Measurements from ENCODE around the gene ABHD17B. TPM values are rescaled to one million over a fixed set of nuclear protein-coding genes. Genes with fewer than 3 reads are reported as not detected.

ABHD17B gene
- polyA plus RNA-seq, 2 of the 4 experiments (the other 2 are of a cell fraction), result 16.6 to 25.3 TPM

GRCh38 chr9:71854811-71855210, 56.2 kb downstream of the ABHD17B start:
- TF ChIP-seq ESRRA (IDR thresholded peaks at IDR 0.05; ENCODE audit: borderline replicate concordance, low read length) (no peak), POLR2A (IDR thresholded peaks at IDR 0.05; ENCODE audit: low read length) (no peak), JUNB (IDR thresholded peaks at IDR 0.05) (no peak), PBX3 (IDR thresholded peaks at IDR 0.05) (no peak), EHF (CRISPR knock-in tag; IDR thresholded peaks at IDR 0.05) (no peak), TP53 (CRISPR knock-in tag; IDR thresholded peaks at IDR 0.05) (no peak), FOXS1 (CRISPR knock-in tag; IDR thresholded peaks at IDR 0.05) (no peak), NFE2L2 (conservative IDR thresholded peaks at IDR 0.05; ENCODE audit: low read length) (no peak), RARB (CRISPR knock-in tag; IDR thresholded peaks at IDR 0.05) (no peak), HDAC2 (IDR thresholded peaks at IDR 0.05) (no peak)
- POLR2A ChIA-PET, result no interaction called here
- H3K4me2 ChIP-seq, result no peak overlapping the region
- 85% methylated on average over 5 of the region's 5 CpGs for WGBS (ENCODE audit: missing lambda C conversion rate)
- CTCF ChIA-PET, result interaction anchor here (0.6 to 1.4 kb wide), 3 partner anchors 10 to 429 kb away, joined by 3 to 4 read pairs (median 4); no protein-coding TSS in a partner anchor
- peaks cover 14% of the 10 kb centered on the region for H3K9me3 ChIP-seq
- DNase-seq (ENCODE audit: low read depth in 1 of 2, low spot score in 1 of 2), result no peak
- H3K4me3 ChIP-seq, result no peak overlapping the region
- FAIRE-seq, result no peak
- ATAC-seq, result no peak
- H3K4me1 ChIP-seq, result no peaks in the 10 kb centered on the region
- H3K27ac ChIP-seq, result no peak overlapping the region

- no peak for ATAC-seq
- Histone ChIP-seq H3K27ac (no peak overlapping the region), H3K4me1 (no peaks in the 10 kb centered on the region), H3K4me2 (no peak overlapping the region), H3K4me3 (no peak overlapping the region), H3K9me3 (0 out of 3 replicates have a peak, but pooled peaks cover under 1% of the 10 kb centered on the region)
- ChIA-PET CTCF (interaction anchor here (1.1 to 1.6 kb wide), 3 partner anchors 9 to 361 kb away, joined by 3 to 4 read pairs (median 3); no protein-coding TSS in a partner anchor), POLR2A (no interaction called here)
- TF ChIP-seq, protein P1, sequence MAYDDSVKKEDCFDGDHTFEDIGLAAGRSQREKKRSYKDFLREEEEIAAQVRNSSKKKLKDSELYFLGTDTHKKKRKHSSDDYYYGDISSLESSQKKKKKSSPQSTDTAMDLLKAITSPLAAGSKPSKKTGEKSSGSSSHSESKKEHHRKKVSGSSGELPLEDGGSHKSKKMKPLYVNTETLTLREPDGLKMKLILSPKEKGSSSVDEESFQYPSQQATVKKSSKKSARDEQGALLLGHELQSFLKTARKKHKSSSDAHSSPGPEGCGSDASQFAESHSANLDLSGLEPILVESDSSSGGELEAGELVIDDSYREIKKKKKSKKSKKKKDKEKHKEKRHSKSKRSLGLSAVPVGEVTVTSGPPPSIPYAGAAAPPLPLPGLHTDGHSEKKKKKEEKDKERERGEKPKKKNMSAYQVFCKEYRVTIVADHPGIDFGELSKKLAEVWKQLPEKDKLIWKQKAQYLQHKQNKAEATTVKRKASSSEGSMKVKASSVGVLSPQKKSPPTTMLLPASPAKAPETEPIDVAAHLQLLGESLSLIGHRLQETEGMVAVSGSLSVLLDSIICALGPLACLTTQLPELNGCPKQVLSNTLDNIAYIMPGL (CRISPR knock-in tag; IDR thresholded peaks at IDR 0.05; ENCODE audit: borderline replicate concordance), result no peak
- TF ChIP-seq FOSL2 (IDR thresholded peaks at IDR 0.05) (no peak), FOSL2 (CRISPR knock-in tag; IDR thresholded peaks at IDR 0.05) (no peak), ZC3H11A (IDR thresholded peaks at IDR 0.05) (no peak), KDM5A (IDR thresholded peaks at IDR 0.05) (no peak), NR3C1 (IDR thresholded peaks at IDR 0.05) (no peak), RARB (CRISPR knock-in tag; IDR thresholded peaks at IDR 0.05) (no peak), PBX3 (IDR thresholded peaks at IDR 0.05) (no peak), CHD2 (IDR thresholded peaks at IDR 0.05; ENCODE audit: low read length, partially characterized antibody) (no peak), TFCP2L1 (CRISPR knock-in tag; IDR thresholded peaks at IDR 0.05) (no peak), CEBPB (IDR thresholded peaks at IDR 0.05) (no peak), ZNF302 (CRISPR knock-in tag; IDR thresholded peaks at IDR 0.05) (no peak), MAX (IDR thresholded peaks at IDR 0.05) (no peak), ATOH8 (CRISPR knock-in tag; IDR thresholded peaks at IDR 0.05; ENCODE audit: low read depth) (no peak), RAD21 (conservative IDR thresholded peaks at IDR 0.05 in 1 of 2, IDR thresholded peaks at IDR 0.05 in 1 of 2) (no peak), ZFP36 (IDR thresholded peaks at IDR 0.05; ENCODE audit: borderline replicate concordance, partially characterized antibody) (no peak), RNF2 (IDR thresholded peaks at IDR 0.05; ENCODE audit: borderline replicate concordance, low read depth) (no peak), CBX2 (IDR thresholded peaks at IDR 0.05; ENCODE audit: borderline replicate concordance, low read depth) (no peak), FOXS1 (CRISPR knock-in tag; IDR thresholded peaks at IDR 0.05) (no peak)
- TF ChIP-seq, protein P2, sequence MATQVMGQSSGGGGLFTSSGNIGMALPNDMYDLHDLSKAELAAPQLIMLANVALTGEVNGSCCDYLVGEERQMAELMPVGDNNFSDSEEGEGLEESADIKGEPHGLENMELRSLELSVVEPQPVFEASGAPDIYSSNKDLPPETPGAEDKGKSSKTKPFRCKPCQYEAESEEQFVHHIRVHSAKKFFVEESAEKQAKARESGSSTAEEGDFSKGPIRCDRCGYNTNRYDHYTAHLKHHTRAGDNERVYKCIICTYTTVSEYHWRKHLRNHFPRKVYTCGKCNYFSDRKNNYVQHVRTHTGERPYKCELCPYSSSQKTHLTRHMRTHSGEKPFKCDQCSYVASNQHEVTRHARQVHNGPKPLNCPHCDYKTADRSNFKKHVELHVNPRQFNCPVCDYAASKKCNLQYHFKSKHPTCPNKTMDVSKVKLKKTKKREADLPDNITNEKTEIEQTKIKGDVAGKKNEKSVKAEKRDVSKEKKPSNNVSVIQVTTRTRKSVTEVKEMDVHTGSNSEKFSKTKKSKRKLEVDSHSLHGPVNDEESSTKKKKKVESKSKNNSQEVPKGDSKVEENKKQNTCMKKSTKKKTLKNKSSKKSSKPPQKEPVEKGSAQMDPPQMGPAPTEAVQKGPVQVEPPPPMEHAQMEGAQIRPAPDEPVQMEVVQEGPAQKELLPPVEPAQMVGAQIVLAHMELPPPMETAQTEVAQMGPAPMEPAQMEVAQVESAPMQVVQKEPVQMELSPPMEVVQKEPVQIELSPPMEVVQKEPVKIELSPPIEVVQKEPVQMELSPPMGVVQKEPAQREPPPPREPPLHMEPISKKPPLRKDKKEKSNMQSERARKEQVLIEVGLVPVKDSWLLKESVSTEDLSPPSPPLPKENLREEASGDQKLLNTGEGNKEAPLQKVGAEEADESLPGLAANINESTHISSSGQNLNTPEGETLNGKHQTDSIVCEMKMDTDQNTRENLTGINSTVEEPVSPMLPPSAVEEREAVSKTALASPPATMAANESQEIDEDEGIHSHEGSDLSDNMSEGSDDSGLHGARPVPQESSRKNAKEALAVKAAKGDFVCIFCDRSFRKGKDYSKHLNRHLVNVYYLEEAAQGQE (IDR thresholded peaks at IDR 0.05), result no peak
- TF ChIP-seq, protein P3, sequence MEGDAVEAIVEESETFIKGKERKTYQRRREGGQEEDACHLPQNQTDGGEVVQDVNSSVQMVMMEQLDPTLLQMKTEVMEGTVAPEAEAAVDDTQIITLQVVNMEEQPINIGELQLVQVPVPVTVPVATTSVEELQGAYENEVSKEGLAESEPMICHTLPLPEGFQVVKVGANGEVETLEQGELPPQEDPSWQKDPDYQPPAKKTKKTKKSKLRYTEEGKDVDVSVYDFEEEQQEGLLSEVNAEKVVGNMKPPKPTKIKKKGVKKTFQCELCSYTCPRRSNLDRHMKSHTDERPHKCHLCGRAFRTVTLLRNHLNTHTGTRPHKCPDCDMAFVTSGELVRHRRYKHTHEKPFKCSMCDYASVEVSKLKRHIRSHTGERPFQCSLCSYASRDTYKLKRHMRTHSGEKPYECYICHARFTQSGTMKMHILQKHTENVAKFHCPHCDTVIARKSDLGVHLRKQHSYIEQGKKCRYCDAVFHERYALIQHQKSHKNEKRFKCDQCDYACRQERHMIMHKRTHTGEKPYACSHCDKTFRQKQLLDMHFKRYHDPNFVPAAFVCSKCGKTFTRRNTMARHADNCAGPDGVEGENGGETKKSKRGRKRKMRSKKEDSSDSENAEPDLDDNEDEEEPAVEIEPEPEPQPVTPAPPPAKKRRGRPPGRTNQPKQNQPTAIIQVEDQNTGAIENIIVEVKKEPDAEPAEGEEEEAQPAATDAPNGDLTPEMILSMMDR (IDR thresholded peaks at IDR 0.05), result no peak
- WGBS (ENCODE audit: missing lambda C conversion rate), result 70% methylated on average over 1 of the region's 1 CpG
- no peak for DNase-seq (ENCODE audit: low read depth in 1 of 2, low spot score in 1 of 2)
- no peak for FAIRE-seq
Measured at GRCh38 chr9:71853084-71853483, 57.9 kb downstream of the ABHD17B start.

Data from A549 (cell line).